A673 (cell line): Measurements from ENCODE around the gene CDC37. TPM values are rescaled to one million over a fixed set of nuclear protein-coding genes. Genes with fewer than 3 reads are reported as not detected.

Experiments used
- BruUV-seq: library from RNA; stranded (reverse); fragments of 400-500 nt; replicated peaks from 2 replicates; lab custom pipeline; 2021; lab: Mats Ljungman, UMichigan
- CTCF ChIA-PET: fragments of 300-600 bp; sonication (Branson Sonifier 250); formaldehyde crosslinking; loops from one replicate; lab custom pipeline; 2022; ENCODE audit warnings: antibody characterized with exemption; lab: Charles Lee
- POLR2A ChIA-PET: fragments of 300-600 bp; sonication (Branson Sonifier 250); formaldehyde crosslinking; loops from one replicate; lab custom pipeline; 2022; ENCODE audit warnings: antibody characterized with exemption; ENCODE audit not compliant: low non-redundant PET; lab: Charles Lee
- DNase-seq: peaks from one replicate; pipeline ENCODE4 v3.0.0-alpha.2; 2015; ENCODE audit warnings: low spot score
- H3K27ac ChIP-seq: fragments of 200-600 bp; sonication (generic); 2 replicates; pipeline ENCODE4 v1.5.1; 2016; ENCODE audit warnings: mixed run types, low read depth, mild to moderate bottlenecking, mixed read lengths, antibody characterized with exemption, low read length; ENCODE audit not compliant: poor library complexity, severe bottlenecking
- H3K27me3 ChIP-seq: fragments of 200-600 bp; sonication (generic); replicated peaks from 2 replicates; pipeline ENCODE4 v1.6.1; 2017; ENCODE audit warnings: mixed run types, low read depth, mild to moderate bottlenecking, mixed read lengths, antibody characterized with exemption, low read length; ENCODE audit not compliant: insufficient read depth, poor library complexity
- H3K36me3 ChIP-seq: fragments of 200-600 bp; sonication (generic); 2 replicates; pipeline ENCODE4 v1.6.1; 2016; ENCODE audit warnings: mixed run types, mild to moderate bottlenecking, mixed read lengths, antibody characterized with exemption, low read length; ENCODE audit not compliant: insufficient read depth, poor library complexity, severe bottlenecking
- H3K4me1 ChIP-seq: fragments of 200-600 bp; sonication (generic); 2 replicates; pipeline ENCODE4 v1.6.1; 2017; ENCODE audit warnings: mixed run types, mild to moderate bottlenecking, mixed read lengths, antibody characterized with exemption, low read length; ENCODE audit not compliant: insufficient read depth, poor library complexity, severe bottlenecking
- H3K4me3 ChIP-seq: fragments of 200-600 bp; sonication (generic); 2 replicates; pipeline ENCODE4 v1.5.1; 2016; ENCODE audit warnings: low read depth, mixed run types, mild to moderate bottlenecking, mixed read lengths, low read length; ENCODE audit not compliant: poor library complexity, severe bottlenecking
- H3K9me3 ChIP-seq: fragments of 200-600 bp; sonication (generic); 2 replicates; pipeline ENCODE4 v1.6.1; 2016; ENCODE audit warnings: mixed run types, low read depth, mild to moderate bottlenecking, mixed read lengths, antibody characterized with exemption, low read length; ENCODE audit not compliant: poor library complexity, severe bottlenecking
- EZH2 ChIP-seq: fragments of 200-600 bp; sonication (generic); IDR thresholded peaks from 2 replicates; pipeline ENCODE4 v1.6.1; 2017; ENCODE audit warnings: borderline replicate concordance, low read depth, mild to moderate bottlenecking, mixed read lengths, antibody characterized with exemption, low read length; ENCODE audit not compliant: poor library complexity, severe bottlenecking
- intact Hi-C: fragments of 100-400 bp; cut with micrococcal nuclease; formaldehyde crosslinking; loops from one replicate; pipeline ENCODE4 v1.10.0; 2022; ENCODE audit not compliant: unreplicated experiment
- total RNA-seq: library from RNA; stranded (reverse); gene quantifications from 2 replicates; pipeline ENCODE4 v1.2.3, GENCODE V29; 2021
- TF ChIP-seq, protein P1 (sequence below): fragments of 300-800, 200-600 bp; sonication (generic); conservative IDR thresholded peaks from 2 replicates; pipeline ENCODE4 v1.5.1; 2017; ENCODE audit warnings: low read depth, mild to moderate bottlenecking, antibody characterized with exemption, low read length, moderate library complexity, mixed read lengths

Gene CDC37
- total RNA-seq, 1 experiment from 2014 or later, result 288 TPM

DNA sequence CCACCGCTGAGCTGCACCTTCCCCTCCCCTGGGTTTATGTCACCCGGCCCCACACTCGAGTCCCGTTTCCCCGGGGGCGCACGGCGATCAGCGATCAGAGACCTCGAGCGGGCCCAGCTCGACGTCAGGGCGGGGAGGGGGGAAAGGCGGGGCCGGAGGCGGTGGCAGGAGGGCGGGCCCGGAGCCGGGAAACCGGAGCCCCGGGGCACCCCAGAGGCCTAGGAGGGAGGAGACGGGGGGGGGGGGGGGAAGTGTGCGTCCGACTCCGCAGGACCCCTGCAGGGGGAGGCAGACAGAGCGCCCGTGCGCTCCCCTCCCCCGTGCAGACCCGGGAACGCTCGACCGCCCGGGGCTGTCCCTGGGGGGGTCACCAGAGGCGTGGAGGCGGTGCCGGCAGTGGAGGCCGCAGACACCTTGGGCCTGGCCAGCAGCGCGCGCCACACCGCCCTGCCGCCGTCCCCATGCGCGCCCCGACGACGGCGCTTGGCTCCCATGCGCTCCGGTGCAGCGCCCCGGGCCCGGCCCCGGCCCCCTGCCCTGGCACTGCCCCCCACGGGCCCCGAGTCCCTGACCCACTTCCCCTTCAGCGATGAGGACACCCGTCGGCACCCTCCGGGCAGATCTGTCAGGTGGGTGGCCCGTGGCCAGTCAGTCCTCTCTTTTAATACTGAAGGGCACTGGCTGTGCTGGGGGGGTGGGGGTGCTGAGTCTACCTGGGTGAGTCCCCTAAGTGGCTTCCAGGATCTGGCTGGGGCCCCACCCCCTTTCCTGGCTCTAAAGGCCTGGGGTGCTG is 28.8 kb upstream of the CDC37 start:
- H3K27ac ChIP-seq, result peak overlapping the region; percentile 75
- DNase-seq, result peak; percentile 61
- no peak for TF ChIP-seq EZH2
- TF ChIP-seq, protein P1, sequence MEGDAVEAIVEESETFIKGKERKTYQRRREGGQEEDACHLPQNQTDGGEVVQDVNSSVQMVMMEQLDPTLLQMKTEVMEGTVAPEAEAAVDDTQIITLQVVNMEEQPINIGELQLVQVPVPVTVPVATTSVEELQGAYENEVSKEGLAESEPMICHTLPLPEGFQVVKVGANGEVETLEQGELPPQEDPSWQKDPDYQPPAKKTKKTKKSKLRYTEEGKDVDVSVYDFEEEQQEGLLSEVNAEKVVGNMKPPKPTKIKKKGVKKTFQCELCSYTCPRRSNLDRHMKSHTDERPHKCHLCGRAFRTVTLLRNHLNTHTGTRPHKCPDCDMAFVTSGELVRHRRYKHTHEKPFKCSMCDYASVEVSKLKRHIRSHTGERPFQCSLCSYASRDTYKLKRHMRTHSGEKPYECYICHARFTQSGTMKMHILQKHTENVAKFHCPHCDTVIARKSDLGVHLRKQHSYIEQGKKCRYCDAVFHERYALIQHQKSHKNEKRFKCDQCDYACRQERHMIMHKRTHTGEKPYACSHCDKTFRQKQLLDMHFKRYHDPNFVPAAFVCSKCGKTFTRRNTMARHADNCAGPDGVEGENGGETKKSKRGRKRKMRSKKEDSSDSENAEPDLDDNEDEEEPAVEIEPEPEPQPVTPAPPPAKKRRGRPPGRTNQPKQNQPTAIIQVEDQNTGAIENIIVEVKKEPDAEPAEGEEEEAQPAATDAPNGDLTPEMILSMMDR, result no peak
- H3K4me3 ChIP-seq, result peak overlapping the region; percentile 41
- H3K4me1 ChIP-seq, result peaks cover 14% of the 10 kb centered on the region
- intact Hi-C loops, result no loop called here
- no TSS peak for BruUV-seq
- ChIA-PET CTCF (interaction anchor here (0.6 to 1.1 kb wide), 3 partner anchors 12 to 376 kb away, joined by 3 to 11 read pairs (median 8); partner anchors contain the start of gene PDE4A), POLR2A (no interaction called here)
- no peaks in the 10 kb centered on the region for H3K27me3 ChIP-seq
- H3K9me3 ChIP-seq, result no peaks in the 10 kb centered on the region
- no peaks in the 10 kb centered on the region for H3K36me3 ChIP-seq

DNA sequence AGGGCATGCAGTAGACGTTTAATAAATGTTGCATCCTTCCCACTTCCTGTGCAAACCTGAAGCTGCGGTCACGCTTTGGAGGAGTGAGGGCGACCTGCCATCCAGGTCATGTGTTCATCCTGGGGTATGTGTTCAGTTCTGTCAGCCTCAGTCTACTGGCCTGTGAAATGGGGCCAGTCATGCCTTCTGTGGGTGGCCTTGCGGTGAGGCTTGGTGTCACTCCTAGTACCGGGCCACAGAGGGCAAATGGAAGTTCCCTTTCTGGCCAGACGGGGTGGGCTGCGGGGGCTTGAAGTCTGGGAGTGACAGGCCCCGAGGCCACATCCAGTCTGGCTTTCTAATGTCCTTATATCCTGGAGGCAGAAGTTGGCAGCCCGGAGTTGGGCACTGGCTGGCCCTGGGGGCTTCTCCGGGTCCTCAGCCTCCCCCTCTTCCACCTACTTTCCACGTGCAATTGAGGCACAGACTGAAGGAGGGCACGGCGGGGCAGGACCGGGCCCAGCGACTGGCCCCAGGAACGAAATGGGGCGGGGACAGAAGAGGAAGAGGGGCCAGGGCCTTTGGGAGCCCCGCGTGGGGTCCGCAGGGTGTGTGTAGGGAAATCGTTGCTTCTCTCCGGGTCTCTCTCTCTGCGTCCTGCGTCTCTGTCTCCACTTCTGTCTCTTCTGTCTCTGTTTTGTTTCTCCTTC is 28.1 kb upstream of the CDC37 start:
- Histone ChIP-seq H3K4me3 (peak overlapping the region; percentile 41), H3K27ac (peak overlapping the region; percentile 75), H3K9me3 (no peaks in the 10 kb centered on the region), H3K36me3 (no peaks in the 10 kb centered on the region), H3K27me3 (no peaks in the 10 kb centered on the region), H3K4me1 (peaks cover 14% of the 10 kb centered on the region)
- TF ChIP-seq, protein P1, result no peak
- TF ChIP-seq EZH2, result no peak
- BruUV-seq, result no TSS peak
- intact Hi-C loops, result no loop called here
- ChIA-PET POLR2A (no interaction called here), CTCF (interaction anchor here (0.6 kb wide), 2 partner anchors 103 to 375 kb away, joined by 8 to 11 read pairs; no protein-coding TSS in a partner anchor)
- no peak for DNase-seq

DNA sequence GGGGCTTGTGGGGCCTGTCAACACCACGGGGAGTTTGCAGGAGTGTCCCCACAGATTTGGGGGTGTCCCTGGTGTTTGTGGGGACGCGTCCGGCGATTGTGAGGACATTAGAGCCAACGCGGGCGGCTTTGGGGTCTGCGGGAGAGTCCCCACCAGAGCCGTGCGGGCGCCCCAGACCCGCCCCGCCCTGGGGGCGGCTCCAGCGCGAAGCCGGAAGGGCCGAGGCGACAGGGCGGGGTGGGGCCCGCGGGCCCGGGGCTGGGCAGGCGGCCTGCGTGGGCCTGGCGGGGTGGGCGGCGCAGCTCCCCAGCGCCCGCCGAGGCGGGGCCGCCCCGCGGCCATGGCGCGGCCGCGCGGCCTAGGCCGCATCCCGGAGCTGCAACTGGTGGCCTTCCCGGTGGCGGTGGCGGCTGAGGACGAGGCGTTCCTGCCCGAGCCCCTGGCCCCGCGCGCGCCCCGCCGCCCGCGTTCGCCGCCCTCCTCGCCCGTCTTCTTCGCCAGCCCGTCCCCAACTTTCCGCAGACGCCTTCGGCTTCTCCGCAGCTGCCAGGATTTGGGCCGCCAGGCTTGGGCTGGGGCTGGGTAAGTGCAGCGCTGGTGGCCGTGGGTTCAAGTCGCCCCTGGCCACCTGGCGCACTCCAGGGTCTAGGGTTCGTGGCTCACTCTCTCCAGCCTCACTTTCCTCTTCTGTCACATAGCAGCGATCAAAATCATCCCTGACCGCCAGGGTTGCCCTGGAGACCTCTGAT is 27.3 kb upstream of the CDC37 start:
- intact Hi-C loops, result no loop called here
- Histone ChIP-seq H3K36me3 (no peaks in the 10 kb centered on the region), H3K9me3 (no peaks in the 10 kb centered on the region), H3K4me1 (peaks cover 14% of the 10 kb centered on the region), H3K4me3 (no peak overlapping the region), H3K27me3 (no peaks in the 10 kb centered on the region), H3K27ac (no peak overlapping the region)
- no TSS peak for BruUV-seq
- ChIA-PET POLR2A (no interaction called here), CTCF (no interaction called here)
- TF ChIP-seq EZH2, result no peak
- TF ChIP-seq, protein P1, result no peak
- no peak for DNase-seq
